Measurements from ENCODE around the gene MFSD1. TPM values are rescaled to one million over a fixed set of nuclear protein-coding genes. Genes with fewer than 3 reads are reported as not detected.

The MFSD1 gene
- total RNA-seq, 1 experiment from 2014 or later = 38.6 TPM

DNA sequence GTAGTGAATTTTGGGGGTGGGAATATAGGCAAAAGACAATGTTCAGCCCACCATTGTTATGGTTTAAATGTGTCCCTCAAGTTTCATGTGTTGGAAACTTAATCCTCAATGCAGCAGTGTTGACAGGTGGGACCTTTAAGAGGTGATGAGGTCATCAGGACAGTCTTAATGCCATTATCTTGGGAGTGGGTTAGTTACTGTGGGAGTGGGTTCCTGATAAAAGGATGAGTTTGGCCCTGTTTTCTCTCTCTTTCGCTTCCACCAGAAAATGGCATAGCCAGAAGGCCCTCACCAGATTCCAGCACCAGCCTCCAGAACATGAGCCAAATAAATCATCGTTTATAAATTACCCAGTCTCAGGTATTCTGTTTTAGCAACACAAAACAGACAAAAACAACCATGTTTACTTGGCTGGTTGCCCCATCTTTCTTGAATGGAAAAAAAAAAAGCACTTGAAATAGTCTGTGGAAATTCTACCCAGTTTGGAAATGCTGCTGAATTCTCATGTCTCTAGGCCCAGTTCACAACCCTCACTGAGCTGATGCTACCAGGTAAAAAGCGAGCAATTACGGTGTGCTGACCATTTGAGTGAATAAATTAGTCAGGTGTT is 31.0 kb upstream of the MFSD1 start:
- CTCF ChIA-PET = interaction anchor here (0.9 to 1.5 kb wide), 3 partner anchors 18 to 43 kb away, joined by 3 to 4 read pairs (median 3); no protein-coding TSS in a partner anchor
- BruUV-seq (replicated peaks) = no TSS peak
- intact Hi-C loops (cut with micrococcal nuclease; ENCODE audit: unreplicated experiment) = no loop called here
- peaks cover 100% of the 10 kb centered on the region for H3K4me1 ChIP-seq (replicated peaks; ENCODE audit: insufficient read depth)
- H3K79me2 ChIP-seq (ENCODE audit: low read depth) = no peaks in the 10 kb centered on the region
- H3K36me3 ChIP-seq (ENCODE audit: low read depth) = peaks cover 19% of the 10 kb centered on the region; the same call in 1 of the 2 replicates
- POLR2A ChIA-PET (ENCODE audit: unreplicated experiment) = interaction anchor here (0.6 kb wide), 3 partner anchors 25 to 1505 kb away, joined by 3 to 4 read pairs (median 3); partner anchors contain the start of gene RSRC1
- H3K27me3 ChIP-seq (ENCODE audit: insufficient read depth, low read depth) = no peaks in the 10 kb centered on the region
- TF ChIP-seq, protein P1, sequence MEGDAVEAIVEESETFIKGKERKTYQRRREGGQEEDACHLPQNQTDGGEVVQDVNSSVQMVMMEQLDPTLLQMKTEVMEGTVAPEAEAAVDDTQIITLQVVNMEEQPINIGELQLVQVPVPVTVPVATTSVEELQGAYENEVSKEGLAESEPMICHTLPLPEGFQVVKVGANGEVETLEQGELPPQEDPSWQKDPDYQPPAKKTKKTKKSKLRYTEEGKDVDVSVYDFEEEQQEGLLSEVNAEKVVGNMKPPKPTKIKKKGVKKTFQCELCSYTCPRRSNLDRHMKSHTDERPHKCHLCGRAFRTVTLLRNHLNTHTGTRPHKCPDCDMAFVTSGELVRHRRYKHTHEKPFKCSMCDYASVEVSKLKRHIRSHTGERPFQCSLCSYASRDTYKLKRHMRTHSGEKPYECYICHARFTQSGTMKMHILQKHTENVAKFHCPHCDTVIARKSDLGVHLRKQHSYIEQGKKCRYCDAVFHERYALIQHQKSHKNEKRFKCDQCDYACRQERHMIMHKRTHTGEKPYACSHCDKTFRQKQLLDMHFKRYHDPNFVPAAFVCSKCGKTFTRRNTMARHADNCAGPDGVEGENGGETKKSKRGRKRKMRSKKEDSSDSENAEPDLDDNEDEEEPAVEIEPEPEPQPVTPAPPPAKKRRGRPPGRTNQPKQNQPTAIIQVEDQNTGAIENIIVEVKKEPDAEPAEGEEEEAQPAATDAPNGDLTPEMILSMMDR (conservative IDR thresholded peaks at IDR 0.05) = no peak
- no peak for TF ChIP-seq EZH2 (IDR thresholded peaks at IDR 0.05; ENCODE audit: low read depth)
- H4K20me1 ChIP-seq (ENCODE audit: insufficient read depth) = no peaks in the 10 kb centered on the region
- no peak overlapping the region for H3K4me3 ChIP-seq
- peaks cover 84% of the 10 kb centered on the region for H3F3A ChIP-seq (ENCODE audit: insufficient read depth, low read depth)
- DNase-seq = peak in 1 of 2 experiments; percentile 54
- peak overlapping the region; percentile 98 for H3K27ac ChIP-seq
- H2AFZ ChIP-seq = 0 out of 2 replicates have a peak overlapping the region, but pooled peaks have one; percentile 18
- H3K9me2 ChIP-seq (ENCODE audit: insufficient read depth) = no peaks in the 10 kb centered on the region
- H3K4me2 ChIP-seq = peak overlapping the region; percentile 64
- H3K9me3 ChIP-seq (ENCODE audit: insufficient read depth, low read depth) = no peaks in the 10 kb centered on the region; the same call in 1 of the 2 replicates

DNA sequence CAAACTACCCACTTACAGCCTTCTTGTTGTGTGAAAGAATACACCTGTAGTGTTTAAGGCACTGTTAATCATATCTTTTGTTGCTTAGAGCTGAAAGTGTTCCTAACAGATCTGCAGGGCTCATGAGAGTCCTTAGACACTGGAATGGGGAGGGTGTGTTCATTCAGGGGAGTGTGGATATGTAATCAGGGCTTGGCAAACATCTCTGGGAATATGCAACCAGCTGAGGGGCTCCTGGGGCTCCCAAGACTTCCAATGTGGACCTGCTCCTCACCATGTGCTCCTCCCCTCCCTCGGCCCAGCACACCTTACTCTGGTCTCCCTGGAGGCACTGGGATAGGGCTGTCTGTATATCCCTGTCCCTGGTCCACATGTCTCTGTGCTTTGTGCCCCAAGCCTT is 30.3 kb upstream of the MFSD1 start:
- Histone ChIP-seq H3F3A (ENCODE audit: insufficient read depth, low read depth) (peaks cover 77% of the 10 kb centered on the region), H3K4me2 (peak overlapping the region; percentile 64), H4K20me1 (ENCODE audit: insufficient read depth) (no peaks in the 10 kb centered on the region), H3K79me2 (ENCODE audit: low read depth) (no peaks in the 10 kb centered on the region), H3K27me3 (ENCODE audit: insufficient read depth, low read depth) (no peaks in the 10 kb centered on the region), H3K27ac (peak overlapping the region; percentile 98), H3K4me1 (replicated peaks; ENCODE audit: insufficient read depth) (peaks cover 95% of the 10 kb centered on the region), H3K9me3 (ENCODE audit: insufficient read depth, low read depth) (no peaks in the 10 kb centered on the region; the same call in 1 of the 2 replicates), H3K4me3 (no peak overlapping the region), H3K36me3 (ENCODE audit: low read depth) (peaks cover 21% of the 10 kb centered on the region; the same call in 1 of the 2 replicates), H2AFZ (0 out of 2 replicates have a peak overlapping the region, but pooled peaks have one; percentile 0), H3K9me2 (ENCODE audit: insufficient read depth) (no peaks in the 10 kb centered on the region)
- DNase-seq = peak in 1 of 2 experiments; percentile 74
- TF ChIP-seq, protein P1 (conservative IDR thresholded peaks at IDR 0.05) = no peak
- no peak for TF ChIP-seq EZH2 (IDR thresholded peaks at IDR 0.05; ENCODE audit: low read depth)
- ChIA-PET POLR2A (ENCODE audit: unreplicated experiment) (no interaction called here), CTCF (interaction anchor here (0.9 to 1.0 kb wide), 2 partner anchors 17 to 44 kb away, joined by 3 read pairs; no protein-coding TSS in a partner anchor)
- intact Hi-C loops (cut with micrococcal nuclease; ENCODE audit: unreplicated experiment) = no loop called here
- no TSS peak for BruUV-seq (replicated peaks)

DNA sequence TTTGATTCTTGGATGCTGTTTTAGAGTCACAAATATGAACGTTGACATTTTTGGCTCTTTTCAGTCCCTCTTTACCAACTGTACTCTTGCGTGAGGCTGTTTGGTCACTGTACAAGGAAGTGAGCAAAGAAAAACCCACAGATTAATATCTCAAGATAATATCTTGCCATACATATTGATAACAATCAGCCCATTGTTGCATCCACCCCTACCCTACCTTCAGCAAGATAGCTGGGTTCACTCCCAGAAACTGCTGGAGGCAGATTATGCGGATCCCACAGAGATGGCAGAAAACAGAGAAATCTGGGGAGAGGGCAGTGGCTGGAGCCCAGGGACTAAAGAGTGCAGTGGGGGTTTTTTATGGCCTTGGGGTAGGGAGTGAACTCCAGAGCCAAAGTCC is 29.9 kb upstream of the MFSD1 start:
- Histone ChIP-seq H3K27me3 (ENCODE audit: insufficient read depth, low read depth) (no peaks in the 10 kb centered on the region), H3K4me3 (no peak overlapping the region), H4K20me1 (ENCODE audit: insufficient read depth) (no peaks in the 10 kb centered on the region), H3K9me2 (ENCODE audit: insufficient read depth) (no peaks in the 10 kb centered on the region), H3K9me3 (ENCODE audit: insufficient read depth, low read depth) (no peaks in the 10 kb centered on the region; the same call in 1 of the 2 replicates), H3F3A (ENCODE audit: insufficient read depth, low read depth) (peaks cover 75% of the 10 kb centered on the region), H3K4me1 (replicated peaks; ENCODE audit: insufficient read depth) (peaks cover 91% of the 10 kb centered on the region), H2AFZ (0 out of 2 replicates have a peak overlapping the region, but pooled peaks have one; percentile 0), H3K79me2 (ENCODE audit: low read depth) (no peaks in the 10 kb centered on the region), H3K36me3 (ENCODE audit: low read depth) (peaks cover 21% of the 10 kb centered on the region; the same call in 1 of the 2 replicates), H3K4me2 (peak overlapping the region; percentile 64), H3K27ac (peak overlapping the region; percentile 98)
- POLR2A ChIA-PET (ENCODE audit: unreplicated experiment) = no interaction called here
- TF ChIP-seq EZH2 (IDR thresholded peaks at IDR 0.05; ENCODE audit: low read depth) = no peak
- TF ChIP-seq, protein P1 (conservative IDR thresholded peaks at IDR 0.05) = no peak
- CTCF ChIA-PET = interaction anchor here (0.6 to 1.0 kb wide), 2 partner anchors 17 to 49 kb away, joined by 3 read pairs; no protein-coding TSS in a partner anchor
- intact Hi-C loops (cut with micrococcal nuclease; ENCODE audit: unreplicated experiment) = no loop called here
- BruUV-seq (replicated peaks) = no TSS peak
- DNase-seq = peak; percentile 38 to 97

Data from PC-9 (cell line).